B cell (primary cell): Measurements from ENCODE around the gene GRB10. TPM values are rescaled to one million over a fixed set of nuclear protein-coding genes. Genes with fewer than 3 reads are reported as not detected.

Experiments used
- ATAC-seq: fragments of 200-7000 bp; cut with Tn5 transposase; one replicate; pipeline ENCODE4 v1.10.0; 2021; ENCODE audit warnings: low read depth, mild to moderate bottlenecking, moderate number of reproducible peaks, moderate library complexity
- CTCF ChIA-PET: fragments of 350-600 bp; sonication (Branson Sonifier 250); formaldehyde crosslinking; loops from one replicate; lab custom pipeline; 2021; ENCODE audit warnings: antibody characterized with exemption, inconsistent platforms; lab: Charles Lee
- POLR2A ChIA-PET: fragments of 350-600 bp; sonication (Branson Sonifier 250); formaldehyde crosslinking; loops from one replicate; lab custom pipeline; 2021; ENCODE audit warnings: antibody characterized with exemption; lab: Charles Lee
- DNase-seq: peaks from one replicate; pipeline ENCODE4 v3.0.0; 2013
- H2AFZ ChIP-seq: 2 replicates; pipeline ENCODE4 v1.6.1; 2012; ENCODE audit warnings: mild to moderate bottlenecking, low read depth, low read length; ENCODE audit not compliant: insufficient read depth, poor library complexity, severe bottlenecking
- H3K27ac ChIP-seq, 2 donors: 1 replicate in 1 of 2; 2 replicates in 1 of 2; pipeline ENCODE4 v1.5.1; 2012 to 2013; ENCODE audit warnings: low read length in 2 of 2, mild to moderate bottlenecking in 2 of 2, moderate library complexity in 1 of 2
- H3K27me3 ChIP-seq, 4 experiments: fragments of 200-600 bp in 1 of 4; sonication (generic) in 1 of 4; replicated peaks in 1 of 4; 1 replicate in 2 of 4; 2 replicates in 2 of 4; pipeline versions ENCODE4 v1.6.1 to v1.7.0; 2013 to 2016; ENCODE audit warnings: low read length in 3 of 4, mild to moderate bottlenecking in 2 of 4, mixed read lengths in 1 of 4, moderate library complexity in 1 of 4; ENCODE audit not compliant: insufficient read depth in 4 of 4, control insufficient read depth in 3 of 4; ENCODE audit errors: control extremely low read depth in 1 of 4
- H3K36me3 ChIP-seq, 2 experiments: replicated peaks in 1 of 2; 1 replicate in 1 of 2; 2 replicates in 1 of 2; pipeline versions ENCODE4 v1.6.1 to v1.7.1; 2013; ENCODE audit warnings: low read length in 1 of 2; ENCODE audit not compliant: insufficient read depth in 2 of 2, control insufficient read depth in 1 of 2; ENCODE audit errors: control extremely low read depth in 1 of 2, extremely low read depth in 1 of 2
- H3K4me1 ChIP-seq, 2 donors: fragments of 200-600 bp in 1 of 2; sonication (generic) in 1 of 2; 1 replicate in 1 of 2; 2 replicates in 1 of 2; pipeline versions ENCODE4 v1.5.1 to v1.6.1; 2013 to 2017; ENCODE audit warnings: low read length in 2 of 2; ENCODE audit not compliant: control insufficient read depth in 2 of 2, insufficient read depth in 2 of 2
- H3K4me2 ChIP-seq: replicated peaks from 2 replicates; pipeline ENCODE3; 2012; ENCODE audit warnings: mild to moderate bottlenecking, low read depth, low read length; ENCODE audit not compliant: poor library complexity, severe bottlenecking
- H3K4me3 ChIP-seq, 5 experiments: fragments of 200-600 bp in 1 of 5; sonication (generic) in 1 of 5; 1 replicate in 3 of 5; 2 replicates in 2 of 5; pipeline versions ENCODE4 v1.5.1 to v1.7.0; 2011 to 2016; ENCODE audit warnings: low read length in 4 of 5, mild to moderate bottlenecking in 4 of 5, low read depth in 2 of 5, control low read depth in 1 of 5, moderate library complexity in 1 of 5; ENCODE audit not compliant: insufficient read depth in 1 of 5; ENCODE audit errors: control extremely low read depth in 1 of 5, extremely low read depth in 1 of 5
- H3K79me2 ChIP-seq: fragments of 200-600 bp; sonication (generic); one replicate; pipeline ENCODE4 v1.6.0; 2016; ENCODE audit warnings: low read length; ENCODE audit not compliant: control insufficient read depth, insufficient read depth
- H3K9ac ChIP-seq: fragments of 200-600 bp; sonication (generic); 2 replicates; pipeline ENCODE4 v1.6.1; 2017; ENCODE audit warnings: mild to moderate bottlenecking, low read length, moderate library complexity
- H3K9me3 ChIP-seq, 3 donors: one replicate each; pipeline versions ENCODE4 v1.6.1 to v1.7.1; 2013; ENCODE audit warnings: low read length in 2 of 3; ENCODE audit not compliant: control insufficient read depth in 2 of 3, insufficient read depth in 1 of 3; ENCODE audit errors: control extremely low read depth in 1 of 3
- H4K20me1 ChIP-seq: 2 replicates; pipeline ENCODE4 v1.6.0; 2012; ENCODE audit warnings: mild to moderate bottlenecking, low read length; ENCODE audit not compliant: insufficient read depth, control insufficient read depth, poor library complexity, severe bottlenecking
- H3K27ac Mint-ChIP-seq: one replicate; pipeline ENCODE4 v1.8.0; 2021; ENCODE audit warnings: mixed read lengths
- H3K27me3 Mint-ChIP-seq: one replicate; pipeline ENCODE4 v1.8.0; 2021; ENCODE audit warnings: mixed read lengths
- H3K4me1 Mint-ChIP-seq: one replicate; pipeline ENCODE4 v1.8.0; 2021; ENCODE audit warnings: mixed read lengths
- H3K4me3 Mint-ChIP-seq: one replicate; pipeline ENCODE4 v1.8.0; 2021; ENCODE audit warnings: mixed read lengths
- H3K9me3 Mint-ChIP-seq: one replicate; pipeline ENCODE4 v1.8.0; 2022; ENCODE audit warnings: mixed read lengths; ENCODE audit not compliant: insufficient read depth
- EZH2 ChIP-seq: IDR thresholded peaks from 2 replicates; pipeline ENCODE4 v1.6.1; 2012; ENCODE audit warnings: borderline replicate concordance, low read depth, mild to moderate bottlenecking, moderate library complexity, low read length; ENCODE audit not compliant: insufficient read depth, poor library complexity, severe bottlenecking
- WGBS: methylation state at CpG from one replicate; pipeline ENCODE4 v1.1.5; 2013; ENCODE audit warnings: missing lambda C conversion rate; ENCODE audit not compliant: insufficient coverage; 5-methylcytosine and 5-hydroxymethylcytosine counted together
- intact Hi-C: fragments of 100-400 bp; cut with micrococcal nuclease; formaldehyde crosslinking; loops from one replicate; pipeline ENCODE4 v1.10.0; 2022
- polyA plus RNA-seq: library from polyadenylated mRNA; depleted of rRNA; stranded (reverse); fragments of >200 nt; gene quantifications from 2 replicates; pipeline ENCODE4 v1.2.3, GENCODE V29; 2012
- total RNA-seq, 2 donors: library from RNA; stranded (reverse); fragments of 120-200 nt in 1 of 2; gene quantifications; 1 replicate in 1 of 2; 2 replicates in 1 of 2; pipeline versions ENCODE4 v1.2.3 to v1.2.4, GENCODE V29; 2013 to 2022
- TF ChIP-seq, protein P1 (sequence below): fragments of 200-600 bp; IDR thresholded peaks from one replicate; pipeline ENCODE4 v1.8.0; 2022; ENCODE audit warnings: antibody characterized with exemption, mild to moderate bottlenecking

Gene GRB10
- total and polyA plus RNA-seq, 2 donors (not counting 1 experiment from before 2014, with no cell fraction given) = 0.04 TPM; not detected in 1

DNA sequence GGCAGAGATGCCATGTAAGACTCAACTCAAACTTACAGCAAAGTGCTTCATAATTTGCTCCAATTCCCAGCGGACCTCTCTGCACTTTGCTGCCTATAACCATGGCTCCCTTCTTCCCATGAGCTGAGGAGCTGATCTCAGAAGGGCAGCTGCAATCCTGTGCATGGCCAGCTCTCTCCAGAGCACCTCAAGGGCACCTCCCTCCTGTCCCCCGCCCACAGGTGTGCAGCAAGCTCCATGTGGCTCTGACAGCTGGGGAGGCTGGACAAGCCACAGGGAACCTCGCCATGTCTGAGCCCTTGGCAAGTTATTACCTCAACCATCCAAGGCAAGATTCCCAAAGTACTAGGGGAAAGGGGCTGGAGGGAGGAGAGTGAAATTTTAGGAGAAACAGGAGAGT is 156.4 kb downstream of the GRB10 start:
- H3K79me2 ChIP-seq = no peaks in the 10 kb centered on the region
- 83% methylated on average over 1 of the region's 3 CpGs for WGBS
- no peak for TF ChIP-seq EZH2
- TF ChIP-seq, protein P1, sequence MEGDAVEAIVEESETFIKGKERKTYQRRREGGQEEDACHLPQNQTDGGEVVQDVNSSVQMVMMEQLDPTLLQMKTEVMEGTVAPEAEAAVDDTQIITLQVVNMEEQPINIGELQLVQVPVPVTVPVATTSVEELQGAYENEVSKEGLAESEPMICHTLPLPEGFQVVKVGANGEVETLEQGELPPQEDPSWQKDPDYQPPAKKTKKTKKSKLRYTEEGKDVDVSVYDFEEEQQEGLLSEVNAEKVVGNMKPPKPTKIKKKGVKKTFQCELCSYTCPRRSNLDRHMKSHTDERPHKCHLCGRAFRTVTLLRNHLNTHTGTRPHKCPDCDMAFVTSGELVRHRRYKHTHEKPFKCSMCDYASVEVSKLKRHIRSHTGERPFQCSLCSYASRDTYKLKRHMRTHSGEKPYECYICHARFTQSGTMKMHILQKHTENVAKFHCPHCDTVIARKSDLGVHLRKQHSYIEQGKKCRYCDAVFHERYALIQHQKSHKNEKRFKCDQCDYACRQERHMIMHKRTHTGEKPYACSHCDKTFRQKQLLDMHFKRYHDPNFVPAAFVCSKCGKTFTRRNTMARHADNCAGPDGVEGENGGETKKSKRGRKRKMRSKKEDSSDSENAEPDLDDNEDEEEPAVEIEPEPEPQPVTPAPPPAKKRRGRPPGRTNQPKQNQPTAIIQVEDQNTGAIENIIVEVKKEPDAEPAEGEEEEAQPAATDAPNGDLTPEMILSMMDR = no peak
- no peaks in the 10 kb centered on the region for H3K27me3 ChIP-seq
- no peak overlapping the region for H3K27ac ChIP-seq
- intact Hi-C loops = no loop called here
- H3K4me1 Mint-ChIP-seq = peaks cover 12% of the 10 kb centered on the region
- no peak overlapping the region for H3K4me2 ChIP-seq
- no peak overlapping the region for H3K4me3 Mint-ChIP-seq
- H3K9me3 ChIP-seq = peaks cover 0 to 3% (median 0%) of the 10 kb centered on the region in 3 donors
- peaks cover 3% of the 10 kb centered on the region for H3K27me3 Mint-ChIP-seq
- H3K27ac Mint-ChIP-seq = no peak overlapping the region
- ChIA-PET POLR2A (no interaction called here), CTCF (interaction anchor here (0.8 kb wide), 1 partner anchor 421 kb away, joined by 3 read pairs; no protein-coding TSS in a partner anchor)
- H2AFZ ChIP-seq = no peak overlapping the region
- no peak overlapping the region for H3K9ac ChIP-seq
- no peaks in the 10 kb centered on the region for H3K9me3 Mint-ChIP-seq
- ATAC-seq (no peak), DNase-seq (no peak)
- no peaks in the 10 kb centered on the region for H3K36me3 ChIP-seq
- H3K4me1 ChIP-seq = peaks cover 0 to 6% of the 10 kb centered on the region in 2 donors
- H3K4me3 ChIP-seq = no peak overlapping the region
- H4K20me1 ChIP-seq = no peaks in the 10 kb centered on the region

DNA sequence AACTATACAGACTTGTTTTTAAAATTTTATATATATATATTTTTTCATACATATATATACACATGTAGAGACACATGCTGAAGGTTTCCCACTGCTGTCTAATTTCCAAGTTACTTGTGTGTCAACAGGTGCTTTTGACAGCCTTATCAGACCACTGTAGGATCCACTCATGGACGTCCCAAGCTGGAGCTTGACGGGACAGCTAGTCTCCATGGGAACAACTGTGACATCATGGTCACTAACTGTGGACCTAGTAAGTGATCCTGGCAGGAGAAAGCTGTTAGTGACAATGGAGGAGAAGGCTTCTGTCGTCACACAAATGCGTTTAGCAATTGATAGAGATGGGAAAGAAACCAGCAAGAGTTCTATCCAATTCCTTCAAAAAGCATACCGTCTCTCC is 157.3 kb downstream of the GRB10 start:
- CTCF ChIA-PET = interaction anchor here (0.8 kb wide), 1 partner anchor 420 kb away, joined by 3 read pairs; no protein-coding TSS in a partner anchor
- WGBS = 95% methylated on average over 4 of the region's 5 CpGs
- DNase-seq = no peak

More for the DNA sequence above, 157.3 kb downstream of the GRB10 start:
- no peaks in the 10 kb centered on the region for H3K27me3 ChIP-seq
- Mint-ChIP-seq H3K4me1 (peaks cover 12% of the 10 kb centered on the region), H3K27ac (no peak overlapping the region), H3K4me3 (no peak overlapping the region), H3K27me3 (peaks cover 6% of the 10 kb centered on the region), H3K9me3 (no peaks in the 10 kb centered on the region)
- H3K27ac ChIP-seq = no peak overlapping the region
- H3K9ac ChIP-seq = no peak overlapping the region
- intact Hi-C loops = no loop called here
- TF ChIP-seq EZH2 = no peak
- TF ChIP-seq, protein P1 = no peak
- no peaks in the 10 kb centered on the region for H3K79me2 ChIP-seq
- H3K9me3 ChIP-seq = peaks cover 0 to 3% (median 0%) of the 10 kb centered on the region in 3 donors
- no peak overlapping the region for H3K4me3 ChIP-seq
- POLR2A ChIA-PET = no interaction called here
- ATAC-seq = no peak
- H2AFZ ChIP-seq = no peak overlapping the region
- H4K20me1 ChIP-seq = no peaks in the 10 kb centered on the region
- no peak overlapping the region for H3K4me2 ChIP-seq
- H3K36me3 ChIP-seq = no peaks in the 10 kb centered on the region
- peaks cover 0 to 6% of the 10 kb centered on the region in 2 donors for H3K4me1 ChIP-seq
